NAMALWA (cell line): ENCODE measurements around the gene NKD1.
"Not testable (repeated sequence)": the region's sequence is repeated elsewhere in the genome, so short reads cannot be mapped to it uniquely, and the experiment has no call there.

ENCODE experiments used
- DNase-seq: peaks from one replicate; pipeline ENCODE4 v3.0.0-alpha.2; 2015; ENCODE audit warnings: low spot score

Gene NKD1, protein sequence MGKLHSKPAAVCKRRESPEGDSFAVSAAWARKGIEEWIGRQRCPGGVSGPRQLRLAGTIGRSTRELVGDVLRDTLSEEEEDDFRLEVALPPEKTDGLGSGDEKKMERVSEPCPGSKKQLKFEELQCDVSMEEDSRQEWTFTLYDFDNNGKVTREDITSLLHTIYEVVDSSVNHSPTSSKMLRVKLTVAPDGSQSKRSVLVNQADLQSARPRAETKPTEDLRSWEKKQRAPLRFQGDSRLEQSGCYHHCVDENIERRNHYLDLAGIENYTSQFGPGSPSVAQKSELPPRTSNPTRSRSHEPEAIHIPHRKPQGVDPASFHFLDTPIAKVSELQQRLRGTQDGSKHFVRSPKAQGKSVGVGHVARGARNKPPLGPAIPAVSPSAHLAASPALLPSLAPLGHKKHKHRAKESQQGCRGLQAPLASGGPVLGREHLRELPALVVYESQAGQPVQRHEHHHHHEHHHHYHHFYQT

GRCh38 chr16:50548125-50548908 lies at the start of gene NKD1:
Gene NKD1 (plus strand): TSS chr16:50548396. CDS start chr16:50548554, 158 bp downstream.
- DNase-seq = peak; percentile 71

DNA sequence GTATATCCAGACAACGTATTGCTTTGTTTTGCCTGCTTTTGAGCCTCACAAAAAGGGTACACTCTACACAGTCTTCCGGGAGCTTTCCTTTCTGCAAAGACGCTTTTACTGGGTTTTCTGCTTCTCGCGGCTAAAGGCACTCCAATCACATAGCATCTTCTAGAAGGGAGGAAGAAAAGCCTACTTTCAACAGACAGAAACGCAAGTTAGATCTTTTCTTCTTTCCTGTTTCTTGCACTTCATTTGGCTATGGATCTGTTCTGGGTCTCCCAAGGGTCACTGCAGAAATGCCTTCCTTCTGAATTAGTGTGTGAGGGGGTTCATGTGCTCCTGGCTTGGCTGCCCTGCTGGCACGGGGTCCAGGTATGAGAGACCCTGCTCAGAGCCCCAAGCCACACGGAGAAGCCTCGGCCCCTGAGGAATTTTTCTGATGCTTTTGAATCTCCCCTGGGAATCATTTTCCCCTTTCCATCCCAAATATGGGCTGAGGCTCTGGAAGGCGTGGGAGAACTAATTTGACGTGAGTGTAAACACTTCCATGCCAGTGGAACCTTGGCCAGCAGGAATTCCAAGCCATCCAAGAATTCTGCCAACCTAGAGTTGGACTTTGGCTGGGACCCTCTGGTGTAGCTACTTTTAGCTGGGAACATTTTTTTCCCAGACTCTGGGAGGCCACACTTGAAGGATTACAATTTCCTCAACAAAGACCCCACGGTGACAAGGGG lies 49.6 kb upstream of the NKD1 start:
- DNase-seq = no peak

DNA sequence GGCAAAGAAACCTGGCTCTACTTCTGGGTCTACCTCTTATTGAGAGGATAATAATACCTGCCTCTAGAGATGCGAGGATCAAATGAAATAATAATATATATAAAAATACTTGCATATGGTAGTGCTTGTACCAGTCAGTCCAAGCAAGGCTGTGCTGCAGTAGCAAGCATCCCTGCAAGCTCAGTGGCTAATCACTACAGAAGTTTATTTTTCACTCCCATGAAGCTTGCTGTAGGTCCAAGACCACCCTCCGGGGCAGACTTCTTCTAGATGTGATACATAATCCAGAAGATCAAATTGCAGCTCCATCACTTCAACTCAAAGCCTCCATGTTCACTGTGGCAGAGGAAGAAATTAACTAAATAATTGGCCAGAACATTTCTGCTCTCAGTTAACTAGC lies 48.9 kb upstream of the NKD1 start:
- DNase-seq = no peak

- no peak for DNase-seq
Measured at GRCh38 chr16:50500171-50500874, 47.9 kb upstream of the NKD1 start.

DNA sequence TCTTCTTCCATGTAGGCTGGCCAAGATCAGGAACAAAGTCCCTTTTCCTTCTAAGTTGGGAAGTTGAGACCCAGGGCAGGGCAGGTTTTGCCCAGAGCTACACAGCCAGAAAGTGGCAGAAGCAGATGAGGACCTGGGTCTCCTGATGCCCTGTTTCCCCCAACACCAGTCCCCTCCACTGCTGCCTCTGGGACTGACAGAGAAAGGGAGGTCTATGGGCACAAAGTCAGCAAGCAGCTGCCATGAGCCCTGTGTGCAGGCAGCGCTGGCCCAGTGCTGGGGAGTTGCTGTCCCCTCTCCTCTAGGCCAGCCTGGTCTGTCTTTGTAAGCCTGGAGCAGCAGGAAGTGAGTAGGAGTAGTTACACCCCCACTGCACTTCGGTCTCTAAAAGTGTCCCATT lies 46.9 kb upstream of the NKD1 start:
- no peak for DNase-seq

- DNase-seq = no peak
Measured at GRCh38 chr16:50501986-50502615, 46.1 kb upstream of the NKD1 start.

- DNase-seq = no peak
Measured at GRCh38 chr16:50502616-50503011, 45.6 kb upstream of the NKD1 start.

GRCh38 chr16:50503868-50504531 lies 44.2 kb upstream of the NKD1 start:
- DNase-seq = not testable (repeated sequence)

DNA sequence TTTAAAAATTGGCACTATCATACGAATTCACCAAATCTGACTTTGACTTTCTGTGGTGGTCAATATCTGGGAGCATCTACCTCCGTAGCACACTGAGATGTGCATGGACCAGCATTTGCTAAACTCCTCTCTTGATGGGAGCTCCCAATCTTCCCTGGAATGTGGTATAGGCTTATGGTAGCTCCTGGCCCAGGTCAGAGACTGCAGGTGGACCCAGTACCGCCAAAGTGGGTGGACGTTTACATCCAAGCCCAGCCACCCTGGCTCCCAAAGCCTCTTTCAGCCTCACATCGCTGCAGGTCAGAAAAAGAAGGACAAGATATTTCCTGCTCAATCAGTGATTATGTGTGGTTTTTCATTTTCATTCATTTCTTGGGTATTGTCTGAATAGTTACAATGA lies 43.1 kb upstream of the NKD1 start:
- no peak for DNase-seq

- no peak for DNase-seq
Measured at GRCh38 chr16:50505714-50506542, 42.3 kb upstream of the NKD1 start.

GRCh38 chr16:50506543-50506937 lies 41.7 kb upstream of the NKD1 start:
- DNase-seq = no peak

DNA sequence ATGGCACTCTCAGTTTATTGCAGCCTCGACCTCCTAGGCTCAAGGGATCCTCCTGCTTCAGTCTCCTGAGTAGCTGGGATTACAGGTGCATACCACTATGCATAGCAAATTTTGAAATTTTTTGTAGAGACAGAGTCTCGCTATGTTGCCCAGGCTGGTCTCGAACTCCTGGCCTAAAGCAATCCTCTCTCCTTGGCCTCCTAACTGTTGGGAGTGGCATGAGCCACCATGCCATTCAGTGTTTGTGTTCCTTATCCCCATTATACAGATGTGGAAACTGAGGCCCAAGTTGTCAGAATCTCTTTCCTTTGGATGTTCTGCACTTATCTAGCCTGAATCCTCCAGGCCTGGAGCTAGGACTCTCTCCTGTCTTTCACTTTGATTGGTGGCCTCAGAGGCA lies 40.8 kb upstream of the NKD1 start:
- DNase-seq = no peak

GRCh38 chr16:50509521-50510341 lies 38.5 kb upstream of the NKD1 start:
- DNase-seq = peak; percentile 44

DNA sequence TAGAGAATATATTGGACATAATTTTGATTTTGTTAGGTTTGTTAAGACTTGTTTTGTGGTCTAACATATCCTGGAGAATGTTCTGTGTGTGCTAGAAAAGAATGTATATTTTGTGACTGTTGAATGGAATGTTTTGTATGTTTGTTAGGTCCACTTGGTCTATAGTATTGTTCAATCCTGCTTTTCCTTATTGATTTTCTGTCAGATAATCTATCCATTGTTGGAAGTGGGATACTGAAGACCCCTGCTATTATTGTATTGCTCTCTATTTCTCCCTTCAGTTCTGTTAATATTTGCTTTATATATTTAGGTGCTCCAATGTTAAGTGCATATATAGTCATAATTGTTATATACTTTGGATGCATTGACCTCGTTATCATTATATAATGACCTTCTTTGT lies 33.0 kb upstream of the NKD1 start:
- DNase-seq = no peak

- no peak for DNase-seq
Measured at GRCh38 chr16:50516401-50516800, 31.8 kb upstream of the NKD1 start.

DNA sequence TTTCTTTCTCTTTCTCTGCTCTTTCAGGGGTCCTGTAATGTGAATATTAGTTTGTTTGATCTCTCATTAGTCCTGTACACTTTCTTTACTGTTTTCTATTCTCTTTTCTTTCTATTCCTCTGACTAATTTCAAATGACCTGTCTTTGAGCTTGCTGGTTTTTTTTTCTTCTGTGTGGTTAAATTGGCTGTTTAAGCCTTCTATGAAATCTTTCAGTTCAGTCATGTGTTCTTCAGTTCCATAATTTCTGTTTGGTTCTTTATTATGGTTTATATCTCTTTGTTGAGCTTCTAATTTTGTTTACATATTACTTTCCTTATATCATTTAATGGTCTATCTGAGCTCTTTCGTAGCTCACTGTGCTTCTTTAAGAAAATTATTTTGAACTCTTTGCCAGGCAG lies 31.3 kb upstream of the NKD1 start:
- no peak for DNase-seq

- no peak for DNase-seq
Measured at GRCh38 chr16:50517450-50518252, 30.5 kb upstream of the NKD1 start.

DNA sequence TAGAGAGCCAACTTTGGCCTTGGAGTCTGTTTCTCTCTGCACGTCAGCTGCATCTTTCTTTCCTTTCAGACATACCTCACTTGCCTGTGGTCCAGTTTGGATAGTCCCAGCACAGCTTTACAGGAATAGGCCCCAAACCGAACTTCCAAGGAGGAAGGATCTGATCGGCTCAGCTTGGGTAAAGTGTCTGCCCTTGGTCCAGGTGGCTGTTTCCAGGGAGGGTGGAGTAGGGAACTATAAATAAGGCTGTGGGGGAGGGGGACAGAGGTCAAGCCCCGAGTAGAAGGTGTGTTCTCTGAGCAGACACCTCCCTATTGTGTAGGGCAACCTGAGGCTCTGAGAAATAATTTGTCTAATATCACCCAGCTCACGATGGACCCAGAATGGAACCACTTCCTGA lies 29.2 kb upstream of the NKD1 start:
- DNase-seq = no peak
